ENCODE data around the gene CEACAM4. TPM values are rescaled to one million over a fixed set of nuclear protein-coding genes. Genes with fewer than 3 reads are reported as not detected.

CEACAM4 gene
- total RNA-seq, 4 donors from 2014 or later, result 0.46 to 3.3 (median 1.1) TPM

GRCh38 chr19:41617941-41618730 lies 8.7 kb downstream of the CEACAM4 start:
- peak; percentile 72 for DNase-seq (ENCODE audit: extremely low spot score)
- Histone ChIP-seq H3K27ac (replicated peaks in 1 of 4) (no peak overlapping the region), H3K4me3 (no peak overlapping the region), H3K27me3 (peaks cover 0 to 56% (median 0%) of the 10 kb centered on the region in 4 donors), H3K4me1 (no peaks in the 10 kb centered on the region), H3K36me3 (no peaks in the 10 kb centered on the region), H3K9me3 (no peaks in the 10 kb centered on the region)
- WGBS, result 79% methylated on average over 9 of the region's 9 CpGs
- intact Hi-C loops (cut with DNase I), result no loop called here
- TF ChIP-seq POLR2A (IDR thresholded peaks at IDR 0.05; ENCODE audit: low read depth), result no peak
- no peak for TF ChIP-seq CTCF (IDR thresholded peaks at IDR 0.05)
- no peak for TF ChIP-seq EP300 (IDR thresholded peaks at IDR 0.05)
- no peak for TF ChIP-seq POLR2AphosphoS5 (IDR thresholded peaks at IDR 0.05)

GRCh38 chr19:41616792-41617621 lies 9.9 kb downstream of the CEACAM4 start:
- WGBS, result 46% methylated on average over 9 of the region's 9 CpGs
- Histone ChIP-seq H3K27ac (replicated peaks in 1 of 4) (no peak overlapping the region), H3K9me3 (peaks cover 0 to 3% (median 0%) of the 10 kb centered on the region in 4 donors), H3K36me3 (no peaks in the 10 kb centered on the region), H3K27me3 (peaks cover 0 to 68% (median 0%) of the 10 kb centered on the region in 4 donors), H3K4me3 (no peak overlapping the region), H3K4me1 (no peaks in the 10 kb centered on the region)
- DNase-seq (ENCODE audit: extremely low spot score), result no peak
- intact Hi-C loops (cut with DNase I), result no loop called here
- TF ChIP-seq CTCF (IDR thresholded peaks at IDR 0.05) (no peak), POLR2A (IDR thresholded peaks at IDR 0.05; ENCODE audit: low read depth) (no peak), EP300 (IDR thresholded peaks at IDR 0.05) (no peak), POLR2AphosphoS5 (IDR thresholded peaks at IDR 0.05) (no peak)

- WGBS, result 80% methylated on average over 3 of the region's 4 CpGs
- Histone ChIP-seq H3K9me3 (peaks cover 0 to 3% (median 0%) of the 10 kb centered on the region in 4 donors), H3K27me3 (peaks cover 0 to 54% (median 0%) of the 10 kb centered on the region in 4 donors), H3K27ac (replicated peaks in 1 of 4) (no peak overlapping the region), H3K4me3 (no peak overlapping the region), H3K36me3 (no peaks in the 10 kb centered on the region), H3K4me1 (no peaks in the 10 kb centered on the region)
- no peak for DNase-seq (ENCODE audit: extremely low spot score)
- intact Hi-C loops (cut with DNase I), result no loop called here
- TF ChIP-seq CTCF (IDR thresholded peaks at IDR 0.05) (no peak), EP300 (IDR thresholded peaks at IDR 0.05) (no peak), POLR2AphosphoS5 (IDR thresholded peaks at IDR 0.05) (no peak), POLR2A (IDR thresholded peaks at IDR 0.05; ENCODE audit: low read depth) (no peak)
Measured at GRCh38 chr19:41615207-41615606, 11.7 kb downstream of the CEACAM4 start.

DNA sequence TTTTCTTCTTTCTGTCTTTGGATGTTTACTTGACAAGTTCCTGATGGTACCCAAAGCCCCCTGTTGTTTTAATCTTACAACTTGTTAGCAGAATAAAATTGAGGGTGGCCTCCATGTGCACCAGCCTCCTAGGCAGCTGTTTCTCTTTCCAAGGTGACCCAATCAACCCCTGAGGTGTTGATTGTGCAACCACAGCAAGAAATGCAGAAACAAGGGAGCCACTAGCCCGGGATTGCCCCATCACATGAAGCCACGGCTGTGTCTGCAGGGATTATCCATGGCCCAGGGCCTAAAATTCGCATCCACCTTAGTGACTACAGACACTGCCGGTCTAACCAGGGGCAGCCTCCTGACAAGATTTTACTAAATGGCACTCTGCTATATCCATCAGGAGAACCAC lies 14.4 kb downstream of the CEACAM4 start:
- intact Hi-C loops (cut with DNase I), result no loop called here
- Histone ChIP-seq H3K9me3 (peaks cover 0 to 7% (median 0%) of the 10 kb centered on the region in 4 donors), H3K4me1 (no peaks in the 10 kb centered on the region), H3K27me3 (peaks cover 0 to 37% (median 0%) of the 10 kb centered on the region in 4 donors), H3K27ac (replicated peaks in 1 of 4) (no peak overlapping the region), H3K4me3 (no peak overlapping the region), H3K36me3 (no peaks in the 10 kb centered on the region)
- WGBS, result 61% methylated on average over 2 of the region's 4 CpGs
- TF ChIP-seq EP300 (IDR thresholded peaks at IDR 0.05) (no peak), POLR2AphosphoS5 (IDR thresholded peaks at IDR 0.05) (no peak), POLR2A (IDR thresholded peaks at IDR 0.05; ENCODE audit: low read depth) (no peak), CTCF (IDR thresholded peaks at IDR 0.05) (no peak)
- DNase-seq (ENCODE audit: extremely low spot score), result no peak

Measured in esophagus muscularis mucosa (tissue), 4 donors.